ENCODE results near the gene EFCAB12. TPM values are rescaled to one million over a fixed set of nuclear protein-coding genes. Genes with fewer than 3 reads are reported as not detected.

EFCAB12 gene
- total and polyA plus RNA-seq, 2 of the 13 experiments (the other 11 are each of a cell fraction or from before 2014, with no cell fraction given): 0.31 to 2.4 TPM

DNA sequence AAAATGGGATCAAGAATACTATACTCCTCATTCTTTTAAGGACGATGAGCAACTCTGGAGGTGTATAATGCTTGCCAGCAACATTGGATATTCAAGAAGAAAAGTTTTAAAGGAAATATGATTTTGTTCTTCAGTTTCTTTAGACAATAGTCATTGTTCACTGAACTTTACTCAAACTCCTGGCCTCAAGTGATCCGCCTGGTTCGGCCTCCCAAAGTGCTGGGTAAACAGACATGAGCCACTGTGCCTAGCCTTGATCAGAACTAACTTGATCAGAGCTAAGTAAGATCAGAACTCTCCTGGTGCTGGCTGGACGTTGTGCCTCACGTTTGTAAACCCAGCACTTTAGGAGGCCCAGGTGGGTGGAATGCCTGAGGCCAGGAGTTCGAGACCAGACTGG, 12.6 kb downstream of the EFCAB12 start:
- Histone ChIP-seq H3K4me1 (ENCODE audit: insufficient read depth, low read length) (peaks cover 75% of the 10 kb centered on the region), H4K20me1 (ENCODE audit: insufficient read depth, low read length) (no peaks in the 10 kb centered on the region), H3K4me2 (ENCODE audit: low read depth, low read length) (peak overlapping the region; percentile 53), H3K36me3 (replicated peaks in 1 of 2; ENCODE audit: control insufficient read depth in 1 of 2, insufficient read depth in 2 of 2, low read length in 2 of 2) (no peaks in the 10 kb centered on the region), H3K79me2 (ENCODE audit: insufficient read depth, low read length) (no peaks in the 10 kb centered on the region), H3K9ac (ENCODE audit: insufficient read depth, low read depth, low read length) (no peak overlapping the region), H3K9me3 (ENCODE audit: low read length) (no peaks in the 10 kb centered on the region), H3K27me3 (ENCODE audit: control insufficient read depth in 1 of 2, insufficient read depth in 2 of 2, low read length in 2 of 2) (no peaks in the 10 kb centered on the region), H3K27ac (ENCODE audit: extremely low read length, insufficient read depth, low read length) (peak overlapping the region; percentile 39), H2AFZ (ENCODE audit: low read length) (no peak overlapping the region), H3K4me3 (replicated peaks in 1 of 3; ENCODE audit: insufficient read depth in 1 of 3, low read depth in 2 of 3, low read length in 3 of 3) (no peak overlapping the region)
- CTCF ChIA-PET (ENCODE audit: low intra/inter-chr PET ratio, low total read pairs): no interaction called here
- FAIRE-seq (peak; percentile 63), DNase-seq (ENCODE audit: low spot score) (peak; percentile 45), ATAC-seq (no peak)
- no TSS peak for BruUV-seq (replicated peaks)
- in situ Hi-C loops (cut with HindIII; ENCODE audit: extremely low pct_ligation_motif_present, low pct_unique_long_range_greater_than_20kb): no loop called here
- WGBS (ENCODE audit: low lambda C conversion rate): 12% methylated on average over 6 of the region's 6 CpGs
- POLR2A ChIA-PET: interaction anchor here (0.8 kb wide), 1 partner anchor 16 kb away, joined by 4 read pairs; no protein-coding TSS in a partner anchor
- intact Hi-C loops (cut with micrococcal nuclease; ENCODE audit: unreplicated experiment): loop anchor here (5.0 kb wide), 1 partner anchor 459 kb away; no protein-coding TSS in a partner anchor
- TF ChIP-seq SOX5 (CRISPR knock-in tag; IDR thresholded peaks at IDR 0.05; ENCODE audit: borderline replicate concordance) (peak; percentile 63; the same call in 1 of the 2 replicates), NCOR1 (IDR thresholded peaks at IDR 0.05; ENCODE audit: borderline replicate concordance, low read length) (peak; percentile 40; the same call in 1 of the 2 replicates), POLR2A (IDR thresholded peaks at IDR 0.05; ENCODE audit: insufficient read depth in 1 of 2, low read depth in 2 of 2, low read length in 2 of 2) (no peak), NCOA5 (CRISPR knock-in tag; IDR thresholded peaks at IDR 0.05) (no peak), ADNP (CRISPR knock-in tag; IDR thresholded peaks at IDR 0.05) (0 out of 2 replicates have a peak, but pooled peaks have one; percentile 35), ZNF547 (CRISPR knock-in tag; IDR thresholded peaks at IDR 0.05) (no peak), FOXA1 (IDR thresholded peaks at IDR 0.05) (no peak), FOXA1 (CRISPR knock-in tag; IDR thresholded peaks at IDR 0.05) (0 out of 2 replicates have a peak, but pooled peaks have one; percentile 21), ZNF777 (CRISPR knock-in tag; IDR thresholded peaks at IDR 0.05) (no peak), SOX6 (IDR thresholded peaks at IDR 0.05) (no peak), SOX6 (CRISPR knock-in tag; IDR thresholded peaks at IDR 0.05) (peak; percentile 63; the same call in 1 of the 2 replicates), ZKSCAN1 (IDR thresholded peaks at IDR 0.05; ENCODE audit: low read length) (no peak), ZNF274 (CRISPR knock-in tag; IDR thresholded peaks at IDR 0.05) (no peak), RFXANK (CRISPR knock-in tag; IDR thresholded peaks at IDR 0.05) (no peak), SOX13 (IDR thresholded peaks at IDR 0.05) (no peak), SOX13 (CRISPR knock-in tag; conservative IDR thresholded peaks at IDR 0.05 in 1 of 2, IDR thresholded peaks at IDR 0.05 in 1 of 2) (peak in 1 of 2 experiments; percentile 77; a peak in 2 of 4 replicates), ZNF879 (CRISPR knock-in tag; IDR thresholded peaks at IDR 0.05) (no peak), ZMYM3 (CRISPR knock-in tag; IDR thresholded peaks at IDR 0.05) (peak; percentile 35; the same call in 1 of the 2 replicates), GATAD1 (CRISPR knock-in tag; IDR thresholded peaks at IDR 0.05) (no peak), NFKBIZ (CRISPR knock-in tag; IDR thresholded peaks at IDR 0.05) (no peak), HNF4A (CRISPR knock-in tag; IDR thresholded peaks at IDR 0.05) (0 out of 2 replicates have a peak, but pooled peaks have one; percentile 7), RARA (CRISPR knock-in tag; IDR thresholded peaks at IDR 0.05) (0 out of 2 replicates have a peak, but pooled peaks have one; percentile 22)
- TF ChIP-seq, protein P1, sequence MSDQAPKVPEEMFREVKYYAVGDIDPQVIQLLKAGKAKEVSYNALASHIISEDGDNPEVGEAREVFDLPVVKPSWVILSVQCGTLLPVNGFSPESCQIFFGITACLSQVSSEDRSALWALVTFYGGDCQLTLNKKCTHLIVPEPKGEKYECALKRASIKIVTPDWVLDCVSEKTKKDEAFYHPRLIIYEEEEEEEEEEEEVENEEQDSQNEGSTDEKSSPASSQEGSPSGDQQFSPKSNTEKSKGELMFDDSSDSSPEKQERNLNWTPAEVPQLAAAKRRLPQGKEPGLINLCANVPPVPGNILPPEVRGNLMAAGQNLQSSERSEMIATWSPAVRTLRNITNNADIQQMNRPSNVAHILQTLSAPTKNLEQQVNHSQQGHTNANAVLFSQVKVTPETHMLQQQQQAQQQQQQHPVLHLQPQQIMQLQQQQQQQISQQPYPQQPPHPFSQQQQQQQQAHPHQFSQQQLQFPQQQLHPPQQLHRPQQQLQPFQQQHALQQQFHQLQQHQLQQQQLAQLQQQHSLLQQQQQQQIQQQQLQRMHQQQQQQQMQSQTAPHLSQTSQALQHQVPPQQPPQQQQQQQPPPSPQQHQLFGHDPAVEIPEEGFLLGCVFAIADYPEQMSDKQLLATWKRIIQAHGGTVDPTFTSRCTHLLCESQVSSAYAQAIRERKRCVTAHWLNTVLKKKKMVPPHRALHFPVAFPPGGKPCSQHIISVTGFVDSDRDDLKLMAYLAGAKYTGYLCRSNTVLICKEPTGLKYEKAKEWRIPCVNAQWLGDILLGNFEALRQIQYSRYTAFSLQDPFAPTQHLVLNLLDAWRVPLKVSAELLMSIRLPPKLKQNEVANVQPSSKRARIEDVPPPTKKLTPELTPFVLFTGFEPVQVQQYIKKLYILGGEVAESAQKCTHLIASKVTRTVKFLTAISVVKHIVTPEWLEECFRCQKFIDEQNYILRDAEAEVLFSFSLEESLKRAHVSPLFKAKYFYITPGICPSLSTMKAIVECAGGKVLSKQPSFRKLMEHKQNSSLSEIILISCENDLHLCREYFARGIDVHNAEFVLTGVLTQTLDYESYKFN (CRISPR knock-in tag; conservative IDR thresholded peaks at IDR 0.05): 0 out of 2 replicates have a peak, but pooled peaks have one; percentile 37
- TF ChIP-seq, protein P2, sequence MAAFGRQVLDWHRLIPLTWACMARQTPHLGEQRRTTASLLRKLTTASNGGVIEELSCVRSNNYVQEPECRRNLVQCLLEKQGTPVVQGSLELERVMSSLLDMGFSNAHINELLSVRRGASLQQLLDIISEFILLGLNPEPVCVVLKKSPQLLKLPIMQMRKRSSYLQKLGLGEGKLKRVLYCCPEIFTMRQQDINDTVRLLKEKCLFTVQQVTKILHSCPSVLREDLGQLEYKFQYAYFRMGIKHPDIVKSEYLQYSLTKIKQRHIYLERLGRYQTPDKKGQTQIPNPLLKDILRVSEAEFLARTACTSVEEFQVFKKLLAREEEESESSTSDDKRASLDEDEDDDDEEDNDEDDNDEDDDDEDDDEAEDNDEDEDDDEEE (CRISPR knock-in tag; IDR thresholded peaks at IDR 0.05): no peak
- TF ChIP-seq, protein P3, sequence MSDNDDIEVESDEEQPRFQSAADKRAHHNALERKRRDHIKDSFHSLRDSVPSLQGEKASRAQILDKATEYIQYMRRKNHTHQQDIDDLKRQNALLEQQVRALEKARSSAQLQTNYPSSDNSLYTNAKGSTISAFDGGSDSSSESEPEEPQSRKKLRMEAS (IDR thresholded peaks at IDR 0.05): no peak

Data from HepG2 (cell line).